GM12878 (cell line): ENCODE results near the gene PRSS2. TPM values are rescaled to one million over a fixed set of nuclear protein-coding genes. Genes with fewer than 3 reads are reported as not detected.
A peak's percentile ranks its signal among the peaks of the same experiment; 100 is the strongest.

Experiments
- ASH2L ChIP-seq: fragments of 300-600, 200-600 bp; sonication (generic); IDR thresholded peaks from 2 replicates; pipeline ENCODE4 v1.6.1; 2017; ENCODE audit warnings: low read depth, mild to moderate bottlenecking, borderline replicate concordance
- BCL11A ChIP-seq: IDR thresholded peaks from 2 replicates; pipeline ENCODE4 v1.6.1; 2011; ENCODE audit warnings: low read depth, low read length
- CEBPZ ChIP-seq: fragments of 150-350 bp; IDR thresholded peaks from 2 replicates; pipeline ENCODE4 v1.6.1; 2016; ENCODE audit warnings: low read depth, low read length
- E2F8 ChIP-seq: fragments of 450-650 bp; IDR thresholded peaks from 2 replicates; pipeline ENCODE4 v1.6.1; 2018; ENCODE audit warnings: mild to moderate bottlenecking, low read depth, moderate library complexity; ENCODE audit not compliant: partially characterized antibody
- EZH2 ChIP-seq: IDR thresholded peaks from 2 replicates; pipeline ENCODE4 v1.6.1; 2012; ENCODE audit warnings: low read depth, mild to moderate bottlenecking, control low read depth, inconsistent platforms, low read length, borderline replicate concordance; ENCODE audit not compliant: control insufficient read depth
- GATAD2B ChIP-seq: fragments of 450-650 bp; conservative IDR thresholded peaks from 2 replicates; pipeline ENCODE4 v1.6.1; 2017; ENCODE audit warnings: low read depth, mild to moderate bottlenecking, moderate library complexity
- HDGF ChIP-seq: fragments of 450-650 bp; IDR thresholded peaks from 2 replicates; pipeline ENCODE4 v1.6.1; 2016; ENCODE audit warnings: antibody characterized with exemption
- IKZF2 ChIP-seq, 2 experiments: fragments of 450-650 bp; IDR thresholded peaks; 2 replicates each; pipeline ENCODE4 v1.6.1; 2017; ENCODE audit warnings: mild to moderate bottlenecking in 2 of 2, moderate library complexity in 2 of 2
- IRF4 ChIP-seq: IDR thresholded peaks from 2 replicates; pipeline ENCODE4 v1.6.1; 2011; ENCODE audit warnings: low read depth, low read length
- MXI1 ChIP-seq: fragments of 150-350 bp; IDR thresholded peaks from 2 replicates; pipeline ENCODE4 v1.6.1; 2011; ENCODE audit warnings: low read depth, mild to moderate bottlenecking, inconsistent platforms, low read length, improper control_type of control experiment
- NFIC ChIP-seq: IDR thresholded peaks from 2 replicates; pipeline ENCODE4 v1.6.1; 2012; ENCODE audit warnings: low read depth, mild to moderate bottlenecking, inconsistent platforms, low read length, moderate library complexity
- POLR2AphosphoS2 ChIP-seq: IDR thresholded peaks from 2 replicates; pipeline ENCODE4 v1.6.1; 2011; ENCODE audit warnings: low read depth, mild to moderate bottlenecking, low read length, improper control_type of control experiment, moderate library complexity
- PRDM15 ChIP-seq: fragments of 450-650 bp; formaldehyde crosslinking; IDR thresholded peaks from 2 replicates; pipeline ENCODE4 v1.4.0; 2020; ENCODE audit warnings: mild to moderate bottlenecking, moderate library complexity
- RELA ChIP-seq: fragments of 450-650 bp; IDR thresholded peaks from 2 replicates; pipeline ENCODE4 v1.8.0; 2014; ENCODE audit warnings: borderline replicate concordance; ENCODE audit not compliant: partially characterized antibody
- SREBF2 ChIP-seq: IDR thresholded peaks from 2 replicates; pipeline ENCODE4 v1.6.1; 2012; ENCODE audit warnings: mild to moderate bottlenecking, low read length
- ZNF687 ChIP-seq: fragments of 450-650 bp; IDR thresholded peaks from 2 replicates; pipeline ENCODE4 v1.6.1; 2017; ENCODE audit warnings: mild to moderate bottlenecking, moderate library complexity
- polyA plus RNA-seq, 11 experiments: library from polyadenylated mRNA; depleted of rRNA in 4 of 11; unstranded in 6 of 11; stranded (reverse) in 5 of 11; fragments of >200 nt; fragmentation: Nextera tagmentation in 4 of 11; fragmentation: Illumina TruSeq in 1 of 11; extraction: Ambion mirVana in 4 of 11; extraction: Trizol in 1 of 11; gene quantifications; 1 replicate in 1 of 11; 2 replicates in 10 of 11; pipeline versions ENCODE4 v1.2.1 to v1.2.3, GENCODE V29; 2011 to 2016; ENCODE audit warnings: inconsistent platforms in 2 of 11, missing spikeins in 2 of 11, low read depth in 1 of 11
- total RNA-seq, 4 experiments: library from RNA; depleted of rRNA in 3 of 4; stranded (reverse); fragments of >200 nt in 3 of 4; fragmentation: Illumina TruSeq in 1 of 4; extraction: Trizol in 1 of 4; gene quantifications; 2 replicates each; pipeline versions ENCODE4 v1.2.1 to v1.2.3, GENCODE V29; 2013 to 2021

PRSS2 gene
- total and polyA plus RNA-seq, 10 of the 15 experiments (the other 5 are each of a cell fraction or from before 2014, with no cell fraction given), result 0.21 to 28.8 (median 0.41) TPM; not detected in 7

- TF ChIP-seq ZNF687 (no peak), CEBPZ (no peak), MXI1 (no peak), POLR2AphosphoS2 (0 out of 2 replicates have a peak, but pooled peaks have one; percentile 59), SREBF2 (no peak), EZH2 (no peak), IRF4 (no peak), PRDM15 (CRISPR knock-in tag) (no peak), GATAD2B (no peak), HDGF (peak; percentile 72; the same call in 1 of the 2 replicates), RELA (no peak), IKZF2 (IDR thresholded peaks at IDR 0.05) (peak; percentile 73 to 86; a peak in 3 of 4 replicates), E2F8 (no peak), ASH2L (no peak), NFIC (peak; percentile 41; the same call in 1 of the 2 replicates), BCL11A (no peak)
Observed at GRCh38 chr7:142804728-142805207, 34.0 kb downstream of the PRSS2 start (continued).
